A204.1 (cell line): ENCODE results near the gene ADGRA1.
"Not testable (repeated sequence)": the region's sequence is repeated elsewhere in the genome, so short reads cannot be mapped to it uniquely, and the experiment has no call there.

Source experiments
- FAIRE-seq: peaks from 2 replicates; lab custom pipeline; 2012; peaks lifted over from hg19 to GRCh38; lab: Jason Lieb, UNC

Gene ADGRA1

GRCh38 chr10:133164816-133165555 lies 77.3 kb downstream of the ADGRA1 start:
- FAIRE-seq = no peak

GRCh38 chr10:133165556-133166503 lies 78.1 kb downstream of the ADGRA1 start:
- FAIRE-seq = no peak

DNA sequence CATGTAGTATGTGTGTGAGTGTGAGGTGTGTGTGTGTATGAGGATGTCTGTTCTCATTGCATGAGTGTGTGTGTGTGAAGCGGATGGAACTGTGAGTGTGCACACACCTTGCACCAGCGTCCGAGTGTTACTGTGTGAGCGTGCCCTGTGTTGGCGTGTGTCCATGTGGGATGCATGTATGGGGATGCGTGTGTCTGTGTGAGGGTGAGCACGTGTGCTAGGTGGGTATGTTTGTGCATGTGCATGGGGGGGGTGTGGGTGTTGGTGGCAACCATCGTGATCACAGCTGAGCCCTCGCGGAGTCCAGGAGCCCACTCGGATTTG lies 78.7 kb downstream of the ADGRA1 start:
- FAIRE-seq = no peak

GRCh38 chr10:133166828-133167692 lies 79.3 kb downstream of the ADGRA1 start:
- FAIRE-seq = no peak

- no peak for FAIRE-seq
These were observed 80.2 kb downstream of the ADGRA1 start for GRCh38 chr10:133167693-133168616.

DNA sequence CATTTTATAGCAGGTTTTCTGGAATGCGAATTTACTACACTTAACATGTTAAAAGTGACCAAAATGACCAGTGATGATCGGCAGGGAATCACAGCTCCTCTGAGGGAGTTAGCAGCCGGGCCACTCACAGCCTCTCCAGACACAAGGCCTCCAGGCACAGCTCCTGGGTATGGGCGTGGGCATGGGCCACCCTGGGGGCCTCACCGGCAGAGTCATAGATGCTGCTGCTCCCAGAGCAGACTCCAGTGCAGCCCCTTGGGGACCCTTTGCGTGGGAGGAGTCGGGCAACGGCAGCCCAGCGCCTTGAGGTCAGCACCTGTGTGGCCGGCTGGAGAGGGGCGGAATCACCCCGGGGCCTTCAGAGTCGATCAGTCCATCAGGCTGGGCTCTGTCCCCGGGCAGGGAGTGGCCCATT lies 80.9 kb downstream of the ADGRA1 start:
- no peak for FAIRE-seq

DNA sequence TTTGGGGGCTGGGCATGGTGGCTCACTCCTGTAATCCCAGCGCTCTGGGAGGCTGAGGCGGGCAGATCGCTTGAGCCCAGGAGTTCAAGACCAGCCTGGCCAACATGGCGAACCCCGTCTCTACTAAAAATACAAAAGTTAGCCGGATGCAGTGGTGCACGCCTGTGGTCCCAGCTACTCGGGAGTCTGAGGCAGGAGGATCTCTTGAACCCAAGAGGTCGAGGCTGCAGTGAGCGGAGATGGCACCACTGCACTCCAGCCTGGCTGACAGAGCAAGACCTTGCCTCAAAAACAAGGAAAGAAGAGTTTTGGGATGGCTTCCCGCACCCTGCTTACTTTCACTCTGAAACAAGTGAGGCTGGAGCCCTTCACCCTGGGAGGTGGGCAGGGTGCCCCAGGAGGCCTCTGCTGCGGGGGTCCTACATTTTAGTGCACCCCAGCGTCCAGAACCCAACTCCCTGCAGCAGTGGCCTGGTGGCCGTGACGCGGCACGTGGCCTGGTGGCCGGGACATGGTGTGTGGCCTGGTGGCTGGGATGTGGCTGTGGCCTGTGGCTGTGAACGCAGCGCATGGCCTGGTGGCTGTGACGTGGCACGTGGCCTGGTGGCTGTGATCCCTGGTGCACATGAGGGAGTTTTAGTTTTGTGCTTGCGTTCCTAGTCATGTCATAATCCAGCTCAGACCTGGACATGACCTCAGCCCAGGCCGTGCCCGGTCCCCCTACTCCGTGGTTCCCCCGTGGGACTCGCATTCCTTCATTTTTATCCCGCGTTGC lies 81.6 kb downstream of the ADGRA1 start:
- FAIRE-seq = no peak

GRCh38 chr10:133170092-133170491 lies 82.4 kb downstream of the ADGRA1 start:
- FAIRE-seq = no peak

GRCh38 chr10:133173860-133174640 lies 86.3 kb downstream of the ADGRA1 start:
- no peak for FAIRE-seq

- no peak for FAIRE-seq
These were observed 87.1 kb downstream of the ADGRA1 start for GRCh38 chr10:133174689-133175263.

GRCh38 chr10:133175624-133176023 lies 87.9 kb downstream of the ADGRA1 start:
- FAIRE-seq = not testable (repeated sequence)

DNA sequence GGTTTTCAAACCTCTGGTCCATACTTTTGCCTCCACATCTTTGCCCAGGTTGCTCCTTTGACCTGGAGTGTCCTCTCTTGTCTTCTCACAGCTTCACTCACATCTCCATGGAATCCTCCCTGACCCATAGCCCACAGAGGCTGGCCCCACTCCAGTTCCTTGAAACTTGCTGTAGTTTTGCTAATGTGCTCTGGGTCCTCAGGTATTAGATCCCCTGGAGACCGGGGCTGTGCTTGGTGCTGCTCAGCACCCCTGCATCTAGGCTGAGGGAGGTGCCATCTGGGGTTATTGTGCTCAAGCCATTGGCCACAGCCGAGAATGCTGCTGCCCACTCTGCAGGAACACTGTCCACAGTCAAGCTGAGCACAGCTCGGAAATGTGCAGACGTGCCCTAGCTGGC lies 88.8 kb downstream of the ADGRA1 start:
- no peak for FAIRE-seq

- no peak for FAIRE-seq
These were observed 89.8 kb downstream of the ADGRA1 start for GRCh38 chr10:133177380-133178157.

DNA sequence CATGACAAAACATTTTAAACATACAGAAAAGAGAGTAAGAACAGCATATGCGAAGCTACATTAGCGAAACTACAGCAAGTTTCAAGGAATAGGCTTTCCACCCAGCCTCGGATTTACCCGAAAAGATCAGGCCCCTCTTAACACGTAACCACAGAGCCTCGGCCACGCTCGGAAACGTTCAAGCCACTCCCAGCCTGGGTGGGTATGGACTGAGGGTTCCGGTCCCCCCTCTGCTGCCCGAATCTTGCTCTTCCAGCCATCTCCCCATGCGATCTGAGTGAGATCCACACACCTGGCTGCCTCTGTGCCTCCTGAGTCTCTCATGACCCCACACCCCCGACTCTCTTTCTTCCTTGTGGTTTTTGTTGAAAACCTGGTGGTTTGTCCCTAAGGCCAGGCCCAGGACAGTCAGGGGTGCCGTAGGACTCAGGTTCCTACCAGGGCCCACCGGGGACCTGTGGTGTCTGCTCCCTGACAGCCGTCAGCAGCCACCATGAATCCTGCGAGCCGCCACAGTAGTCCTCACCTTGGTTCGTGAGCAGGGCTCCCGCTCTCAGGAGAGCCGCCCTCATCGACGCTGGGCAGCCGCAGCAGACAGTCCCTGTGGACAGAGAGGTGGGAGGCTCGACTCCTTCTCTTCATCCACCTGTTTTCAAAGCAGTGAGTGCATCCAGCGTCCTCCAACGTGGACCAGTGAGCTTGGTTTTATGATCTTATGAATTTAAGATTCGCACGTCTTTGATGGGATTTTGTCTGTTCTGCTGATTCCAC lies 90.8 kb downstream of the ADGRA1 start:
- FAIRE-seq = no peak

DNA sequence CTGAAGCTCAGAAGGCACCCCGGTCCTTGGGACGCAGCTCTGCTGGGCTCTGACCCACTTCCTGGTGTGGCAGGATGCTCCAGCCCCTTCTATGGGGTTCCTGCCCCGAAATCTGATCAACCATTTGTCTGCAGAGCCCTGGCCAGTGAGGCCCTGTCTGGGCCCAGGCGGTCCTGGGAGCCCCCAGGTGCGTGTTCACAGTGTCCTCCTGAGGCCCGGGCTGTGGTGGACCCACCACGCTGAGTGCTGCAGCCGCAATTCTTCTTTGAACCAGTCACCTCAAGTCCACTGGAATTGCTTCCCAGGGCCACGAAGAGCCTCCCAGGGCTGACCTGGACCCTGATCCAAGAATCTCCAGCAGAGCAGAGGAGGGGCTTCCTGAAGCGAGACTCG lies 91.4 kb downstream of the ADGRA1 start:
- no peak for FAIRE-seq

DNA sequence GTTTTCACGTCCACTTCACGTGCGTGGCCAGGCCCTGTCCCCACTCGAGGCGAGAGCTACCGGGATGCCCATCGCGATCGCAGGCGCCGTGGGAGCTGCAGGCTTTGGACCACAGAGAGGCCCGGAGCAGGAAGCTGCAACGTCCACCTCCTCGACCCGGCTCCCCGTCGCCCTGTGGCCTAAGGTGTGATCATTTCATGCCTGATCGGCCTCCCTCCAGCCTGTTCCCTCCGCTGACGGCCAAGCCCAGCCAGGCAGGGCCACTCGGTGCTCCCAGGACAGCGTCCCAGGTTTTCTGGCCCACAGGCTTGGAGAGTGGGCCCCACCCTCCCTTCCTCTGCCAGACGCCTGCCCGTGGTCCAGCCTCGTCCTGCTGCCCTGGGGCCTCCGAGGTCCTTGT lies 91.9 kb downstream of the ADGRA1 start:
- FAIRE-seq = no peak

DNA sequence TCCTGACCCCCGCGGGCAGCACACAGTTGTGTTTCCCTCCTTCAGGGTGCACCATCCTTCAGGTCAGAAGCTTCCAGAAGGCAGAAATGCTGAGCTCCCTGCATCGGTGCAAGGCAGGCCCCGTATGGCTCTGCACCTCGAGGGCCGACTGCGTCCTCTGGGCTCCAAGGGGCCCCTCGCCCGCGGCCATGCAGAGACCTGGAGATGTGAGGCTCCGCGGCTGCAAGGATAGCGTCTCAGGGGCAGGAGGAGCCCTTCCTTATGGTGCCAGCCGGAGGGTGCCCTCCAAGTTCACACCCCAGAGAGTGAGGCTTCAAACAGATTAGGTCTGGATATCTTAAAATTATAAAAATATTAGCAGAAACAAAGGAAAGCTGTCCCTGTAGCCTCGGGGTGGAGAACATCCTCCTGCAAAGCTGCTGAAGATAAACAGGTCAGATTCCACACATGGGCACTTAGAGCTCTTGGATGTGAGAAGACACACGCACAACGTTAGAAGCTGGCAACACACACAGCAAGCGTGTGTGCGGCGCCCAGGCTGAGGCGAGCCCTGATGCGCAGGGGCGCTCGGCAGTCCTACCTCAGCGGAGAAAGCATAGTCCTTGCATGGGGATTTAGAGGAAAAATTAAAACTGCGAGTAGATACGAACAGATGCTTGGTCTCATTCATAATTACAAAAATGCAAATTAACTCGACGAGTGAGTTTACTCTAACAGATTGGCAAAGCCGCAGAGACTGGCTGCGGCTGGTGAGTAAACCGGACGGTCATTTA lies 92.7 kb downstream of the ADGRA1 start:
- no peak for FAIRE-seq
